Measurements from ENCODE around the gene CLSTN1.

DNA sequence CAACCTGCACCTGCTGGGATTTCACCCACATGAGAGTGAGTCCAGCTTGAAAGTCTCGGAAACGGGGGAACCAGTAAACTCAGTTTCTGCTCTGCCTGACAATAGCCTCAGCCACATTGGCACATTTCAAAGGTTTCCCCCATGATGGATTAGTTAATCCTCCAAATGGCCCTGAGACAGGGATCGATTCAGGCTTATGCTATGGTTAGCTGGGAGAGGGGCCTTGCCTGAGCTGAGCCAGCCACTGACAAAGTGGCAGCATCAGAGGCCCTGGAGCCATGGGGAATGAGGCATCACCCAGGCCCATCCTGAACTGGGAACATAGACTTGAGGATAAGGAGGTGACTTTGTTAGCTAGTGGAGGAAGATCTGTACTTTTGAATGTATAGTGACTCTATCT, 2.9 kb upstream of the CLSTN1 start:
- TF ChIP-seq CTCF (IDR thresholded peaks at IDR 0.05; ENCODE audit: borderline replicate concordance, extremely low read depth, low read length, poor library complexity, severe bottlenecking), result no peak
- TF ChIP-seq EZH2 (IDR thresholded peaks at IDR 0.05; ENCODE audit: borderline replicate concordance, low read depth, low read length, severe bottlenecking), result no peak
